Measurements from ENCODE around the gene THRSP.
"Not testable (repeated sequence)": the region's sequence is repeated elsewhere in the genome, so short reads cannot be mapped to it uniquely, and the experiment has no call there.

THRSP gene

GRCh38 chr11:78039391-78039918 lies 24.2 kb upstream of the THRSP start:
- no peak for DNase-seq (ENCODE audit: low read depth in 2 of 2)

DNA sequence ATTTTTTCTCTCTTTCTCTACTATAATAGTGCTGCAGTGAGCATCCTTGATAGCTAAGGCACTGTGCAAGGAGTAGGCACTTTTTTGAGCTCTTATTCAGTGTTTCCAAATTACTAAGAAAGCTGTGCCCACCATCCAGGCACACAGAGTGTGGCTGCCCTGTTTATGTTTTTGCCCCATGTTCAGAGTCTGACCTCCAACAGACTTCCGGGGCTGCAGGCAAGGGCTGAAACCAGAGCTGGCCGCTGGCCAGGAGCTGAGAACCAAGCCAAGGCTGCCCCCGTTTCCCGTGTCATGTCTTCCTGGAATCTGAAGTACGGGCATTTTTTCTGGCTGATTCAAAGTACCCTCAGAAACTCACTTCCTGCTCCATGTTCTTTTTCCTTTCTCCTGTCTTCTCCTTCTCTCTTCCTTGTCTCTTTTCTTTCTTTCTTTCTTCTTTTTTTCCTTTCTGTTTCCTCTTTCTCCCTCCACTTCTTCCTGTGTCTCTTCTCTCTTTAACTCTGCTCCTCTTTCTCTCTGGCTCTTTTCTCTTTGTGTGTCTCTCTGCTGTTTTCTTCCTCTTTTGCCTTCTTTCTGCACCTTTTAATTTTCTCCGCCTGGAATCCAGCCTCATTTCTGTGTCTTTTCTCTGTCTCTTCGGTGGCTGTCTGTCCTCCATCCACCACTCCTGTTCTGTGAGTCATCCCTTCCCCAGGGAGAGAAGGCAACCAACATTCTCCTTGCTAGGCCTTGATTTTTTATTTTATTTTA lies 23.6 kb upstream of the THRSP start:
- DNase-seq (ENCODE audit: low read depth in 2 of 2) = peak; percentile 29

- DNase-seq (ENCODE audit: low read depth in 2 of 2) = no peak
Measured at GRCh38 chr11:78040691-78041379, 22.8 kb upstream of the THRSP start.

DNA sequence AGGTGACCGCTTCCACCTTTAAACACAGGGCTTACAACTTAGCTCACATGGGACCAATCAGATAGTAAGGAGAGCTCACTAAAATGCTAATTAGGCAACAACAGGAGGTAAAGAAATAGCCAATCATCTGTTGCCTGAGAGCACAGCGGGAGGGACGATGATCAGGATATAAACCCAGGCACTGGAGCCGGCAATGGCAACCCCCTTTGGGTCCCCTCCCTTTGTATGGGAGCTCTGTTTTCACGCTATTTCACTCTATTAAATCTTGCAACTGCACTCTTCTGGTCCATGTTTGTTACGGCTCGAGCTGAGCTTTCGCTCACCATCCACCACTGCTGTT lies 22.3 kb upstream of the THRSP start:
- DNase-seq (ENCODE audit: low read depth in 2 of 2) = not testable (repeated sequence)

- DNase-seq (ENCODE audit: low read depth in 2 of 2) = no peak
Measured at GRCh38 chr11:78041843-78042440, 21.7 kb upstream of the THRSP start.

DNA sequence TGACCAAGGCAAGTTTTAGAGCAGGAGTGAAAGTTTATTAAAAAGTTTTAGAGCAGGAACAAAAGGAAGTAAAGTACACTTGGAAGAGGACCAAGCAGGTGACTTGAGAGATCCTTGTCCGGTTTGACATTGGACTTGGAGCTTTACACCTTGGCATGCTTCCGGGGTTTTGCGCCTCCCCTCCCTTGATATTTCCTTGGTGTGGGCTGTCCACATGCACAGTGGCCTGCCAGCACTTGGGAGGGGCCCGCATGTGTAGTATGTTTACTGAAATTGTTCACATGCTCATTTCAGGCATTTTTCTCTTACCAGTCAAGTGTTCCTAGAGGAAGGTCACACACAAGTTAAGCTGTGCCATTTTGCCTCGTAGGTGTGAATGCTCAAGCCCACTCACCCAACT lies 19.0 kb upstream of the THRSP start:
- no peak for DNase-seq (ENCODE audit: low read depth in 2 of 2)

GRCh38 chr11:78045851-78046485 lies 17.7 kb upstream of the THRSP start:
- DNase-seq (ENCODE audit: low read depth in 2 of 2) = peak; percentile 60 to 64

DNA sequence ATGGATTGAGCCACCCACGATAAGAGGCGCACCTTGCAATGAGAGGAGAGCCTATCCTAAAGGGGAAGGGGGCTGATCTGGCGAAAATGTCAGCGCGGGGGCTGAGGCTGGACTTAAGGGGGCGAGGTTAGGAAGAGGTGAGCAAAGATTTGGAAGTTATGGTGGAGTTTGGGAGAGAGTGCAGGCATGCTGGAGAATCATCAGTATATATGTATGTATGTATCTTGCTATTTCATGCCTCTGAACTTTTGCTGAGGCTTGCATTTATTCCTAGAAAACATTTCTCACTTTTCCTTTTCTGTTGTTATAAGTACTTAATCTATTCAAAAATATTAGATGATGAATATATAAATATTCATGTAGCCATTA lies 17.2 kb upstream of the THRSP start:
- no peak for DNase-seq (ENCODE audit: low read depth in 2 of 2)

GRCh38 chr11:78048561-78048960 lies 15.1 kb upstream of the THRSP start:
- no peak for DNase-seq (ENCODE audit: low read depth in 2 of 2)

GRCh38 chr11:78049348-78049747 lies 14.3 kb upstream of the THRSP start:
- no peak for DNase-seq (ENCODE audit: low read depth in 2 of 2)

DNA sequence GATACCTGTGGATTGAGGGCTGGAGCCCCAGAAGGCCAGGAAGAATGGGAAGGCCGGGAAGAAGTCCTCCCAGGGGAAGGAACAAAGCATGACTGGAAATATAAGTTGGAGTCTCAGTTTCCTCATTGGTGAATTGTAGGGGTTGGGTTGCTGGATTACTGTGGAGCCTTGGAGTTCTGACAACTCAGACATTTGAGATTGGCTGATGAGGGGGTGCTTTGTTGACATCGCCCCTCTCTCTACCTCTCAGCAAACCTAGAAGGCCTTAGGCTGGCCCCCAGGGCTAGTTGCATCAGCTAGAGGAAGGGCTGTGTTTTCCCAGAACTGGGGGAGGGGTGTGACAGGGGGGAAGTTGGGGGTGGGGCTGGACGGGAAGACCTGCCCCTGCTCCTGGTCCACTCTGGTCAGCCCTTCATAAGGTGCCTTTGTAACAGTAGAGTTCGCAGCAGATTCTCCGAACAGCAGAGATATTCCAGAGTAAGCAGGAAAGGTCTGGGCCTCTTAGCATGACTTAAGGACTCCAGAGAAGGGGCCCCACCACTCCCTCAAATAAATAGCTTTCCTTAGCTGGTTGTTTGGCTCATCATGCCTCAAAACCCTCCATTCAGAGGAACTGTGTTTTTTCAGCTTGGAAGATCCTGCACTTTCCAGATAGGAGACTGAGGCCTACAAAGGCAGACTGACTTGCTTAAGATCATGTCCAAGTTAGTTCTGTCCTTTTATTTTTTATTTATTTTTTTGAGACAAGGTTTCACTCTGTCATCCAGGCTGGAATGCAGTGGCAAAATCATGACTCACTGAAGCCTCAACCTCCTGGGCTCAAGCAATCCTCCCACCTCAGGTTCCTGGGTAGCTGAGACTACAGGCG lies 12.5 kb upstream of the THRSP start:
- DNase-seq (ENCODE audit: low read depth in 2 of 2) = no peak

DNA sequence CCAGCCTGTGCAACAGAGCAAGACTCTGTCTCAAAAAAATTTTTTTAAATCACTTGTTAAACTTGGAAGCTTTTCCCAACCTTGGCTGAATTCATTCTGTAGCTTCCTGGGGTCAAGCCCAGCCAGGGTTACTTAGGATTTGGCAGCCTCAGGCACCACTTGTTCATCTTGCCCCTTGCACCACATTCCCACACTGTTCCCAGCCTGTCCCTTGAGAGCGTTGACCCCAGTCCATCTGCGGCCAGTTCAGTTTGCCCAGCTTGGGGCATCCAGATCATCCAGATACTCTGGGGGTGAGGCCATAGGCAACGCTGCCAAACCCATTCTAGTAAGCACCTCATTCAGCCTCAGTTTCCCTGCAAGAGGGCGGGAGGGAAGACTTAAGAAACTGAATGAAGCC lies 8.7 kb upstream of the THRSP start:
- DNase-seq (ENCODE audit: low read depth in 2 of 2) = no peak

GRCh38 chr11:78056093-78056492 lies 7.6 kb upstream of the THRSP start:
- no peak for DNase-seq (ENCODE audit: low read depth in 2 of 2)

GRCh38 chr11:78057462-78058055 lies 6.1 kb upstream of the THRSP start:
- DNase-seq (ENCODE audit: low read depth in 2 of 2) = no peak

DNA sequence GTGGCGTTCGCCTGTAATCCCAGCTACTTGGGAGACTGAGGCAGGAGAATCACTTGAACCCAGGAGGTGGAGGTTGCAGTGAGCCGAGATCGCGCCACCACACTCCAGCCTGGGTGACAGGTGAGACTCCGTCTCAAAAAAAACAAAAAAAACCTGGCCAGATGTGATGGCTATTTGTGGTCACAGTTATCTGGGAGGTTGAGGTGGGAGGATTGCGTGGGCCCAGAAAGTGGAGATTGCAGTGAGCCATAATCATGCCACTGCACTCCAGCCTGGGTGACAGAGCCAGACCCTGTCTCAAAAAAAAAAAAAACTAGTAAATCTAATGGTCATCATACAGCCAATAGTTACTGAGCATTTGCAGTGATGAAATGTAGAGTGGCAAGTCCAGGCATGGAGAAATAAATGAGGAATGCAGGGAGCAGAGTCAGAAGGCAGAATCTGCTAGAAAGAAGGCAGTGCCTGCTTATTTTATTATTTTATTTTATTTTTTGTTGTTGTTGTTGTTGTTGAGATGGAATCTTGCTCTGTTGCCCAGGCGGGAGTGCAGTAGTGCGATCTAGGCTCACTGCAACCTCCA lies 3.8 kb upstream of the THRSP start:
- not testable (repeated sequence) for DNase-seq (ENCODE audit: low read depth in 2 of 2)

- DNase-seq (ENCODE audit: low read depth in 2 of 2) = no peak
Measured at GRCh38 chr11:78060533-78060932, 3.1 kb upstream of the THRSP start.

- no peak for DNase-seq (ENCODE audit: low read depth in 2 of 2)
Measured at GRCh38 chr11:78061088-78061920, 2.4 kb upstream of the THRSP start.

DNA sequence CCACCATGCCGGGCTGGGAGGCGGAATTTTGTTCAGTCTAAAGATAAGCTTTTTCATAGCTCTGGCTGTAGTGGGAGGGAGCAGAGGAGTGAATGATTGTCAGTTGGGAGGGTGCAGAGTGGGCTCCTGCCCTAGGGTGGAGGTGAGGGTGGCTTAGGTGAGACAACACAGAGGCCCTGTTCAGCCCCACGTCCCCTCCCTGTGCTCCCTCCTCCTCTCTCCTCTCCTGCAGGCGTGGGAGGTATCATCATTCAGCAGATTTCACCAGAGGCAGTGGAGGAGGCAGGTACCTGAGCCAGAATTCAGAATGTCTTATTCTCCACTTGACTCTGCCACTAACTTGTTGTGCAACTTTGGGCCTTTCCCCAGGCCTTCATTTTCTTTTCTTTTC lies 1.7 kb upstream of the THRSP start:
- no peak for DNase-seq (ENCODE audit: low read depth in 2 of 2)

DNA sequence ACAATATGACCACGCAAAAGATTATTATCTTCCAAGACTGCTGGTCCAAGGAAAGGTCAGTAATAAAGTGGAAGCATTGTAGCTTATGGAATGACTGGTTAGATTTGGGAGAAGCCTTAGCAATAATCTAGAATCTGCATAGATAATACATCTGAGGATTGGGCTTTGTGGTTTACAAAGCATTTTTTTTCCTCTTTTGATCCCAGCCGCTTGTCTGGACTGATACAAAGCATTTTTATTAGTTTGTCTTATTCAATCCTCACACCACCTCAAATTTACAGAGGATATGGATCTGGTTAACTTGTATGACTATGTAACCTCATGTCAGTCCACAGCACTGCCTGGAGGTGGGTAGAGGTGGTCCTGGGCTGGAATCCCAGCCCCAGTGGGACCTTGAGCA lies 990 bp upstream of the THRSP start:
- DNase-seq (ENCODE audit: low read depth in 2 of 2) = no peak

- no peak for DNase-seq (ENCODE audit: low read depth in 2 of 2)
Measured at GRCh38 chr11:78065203-78065602, 1.5 kb downstream of the THRSP start.

Measured in stimulated activated CD8-positive, alpha-beta memory T cell treated with anti-CD3 and anti-CD28 coated beads, Interleukin-15, amount 100 ng/mL, for 48 hours (primary cell).